HG03196 (cell line): ENCODE measurements around the gene TPST2.
"Not testable (repeated sequence)": the region's sequence is repeated elsewhere in the genome, so short reads cannot be mapped to it uniquely, and the experiment has no call there.

Experiments
- ATAC-seq: cut with Tn5 transposase; IDR thresholded peaks from one replicate; pipeline ENCODE4 v1.9.1; 2021; ENCODE audit not compliant: unreplicated experiment

Gene TPST2

GRCh38 chr22:26589845-26590736 lies at the start of gene TPST2:
TPST2 (minus strand) TSS chr22:26590132; CDS start chr22:26541630, 48,502 bp downstream.
- peak; percentile 47 for ATAC-seq

GRCh38 chr22:26636296-26636695 lies 46.4 kb upstream of the TPST2 start:
- ATAC-seq = no peak

- no peak for ATAC-seq
Observed at GRCh38 chr22:26635117-26635516, 45.2 kb upstream of the TPST2 start.

- no peak for ATAC-seq
Observed at GRCh38 chr22:26634189-26634588, 44.3 kb upstream of the TPST2 start.

- ATAC-seq = no peak
Observed at GRCh38 chr22:26632422-26633155, 42.7 kb upstream of the TPST2 start.

GRCh38 chr22:26631282-26631681 lies 41.4 kb upstream of the TPST2 start:
- no peak for ATAC-seq

- ATAC-seq = no peak
Observed at GRCh38 chr22:26629988-26630761, 40.2 kb upstream of the TPST2 start.

- ATAC-seq = no peak
Observed at GRCh38 chr22:26624803-26625202, 34.9 kb upstream of the TPST2 start.

GRCh38 chr22:26623984-26624383 lies 34.1 kb upstream of the TPST2 start:
- no peak for ATAC-seq

GRCh38 chr22:26621663-26622062 lies 31.7 kb upstream of the TPST2 start, which contains the start of gene CRYBA4:
CRYBA4 (plus strand) TSS chr22:26621963; CDS start chr22:26622597, 634 bp downstream.
- ATAC-seq = no peak

GRCh38 chr22:26620197-26620596 lies 30.3 kb upstream of the TPST2 start:
- ATAC-seq = no peak

- ATAC-seq = no peak
Observed at GRCh38 chr22:26619510-26619909, 29.6 kb upstream of the TPST2 start.

GRCh38 chr22:26618455-26618854 lies 28.5 kb upstream of the TPST2 start:
- no peak for ATAC-seq

- no peak for ATAC-seq
Observed at GRCh38 chr22:26617271-26618199, 27.6 kb upstream of the TPST2 start, which contains the start of gene CRYBB1. CRYBB1 (minus strand) TSS chr22:26618027; CDS start chr22:26616319, 1,708 bp downstream.

GRCh38 chr22:26616650-26617049 lies 26.7 kb upstream of the TPST2 start:
- no peak for ATAC-seq

GRCh38 chr22:26615830-26616435 lies 26.0 kb upstream of the TPST2 start:
- ATAC-seq = no peak

GRCh38 chr22:26615149-26615548 lies 25.2 kb upstream of the TPST2 start:
- ATAC-seq = no peak

- ATAC-seq = no peak
Observed at GRCh38 chr22:26614322-26614721, 24.4 kb upstream of the TPST2 start.

GRCh38 chr22:26613753-26614152 lies 23.8 kb upstream of the TPST2 start:
- not testable (repeated sequence) for ATAC-seq

- ATAC-seq = no peak
Observed at GRCh38 chr22:26612652-26613051, 22.7 kb upstream of the TPST2 start.
